ENCODE results near the gene FAAP100. TPM values are rescaled to one million over a fixed set of nuclear protein-coding genes. Genes with fewer than 3 reads are reported as not detected.
"Not testable (repeated sequence)": the region's sequence is repeated elsewhere in the genome, so short reads cannot be mapped to it uniquely, and the experiment has no call there.

FAAP100 gene
- total RNA-seq, 1 donor from 2014 or later = 13.6 TPM

DNA sequence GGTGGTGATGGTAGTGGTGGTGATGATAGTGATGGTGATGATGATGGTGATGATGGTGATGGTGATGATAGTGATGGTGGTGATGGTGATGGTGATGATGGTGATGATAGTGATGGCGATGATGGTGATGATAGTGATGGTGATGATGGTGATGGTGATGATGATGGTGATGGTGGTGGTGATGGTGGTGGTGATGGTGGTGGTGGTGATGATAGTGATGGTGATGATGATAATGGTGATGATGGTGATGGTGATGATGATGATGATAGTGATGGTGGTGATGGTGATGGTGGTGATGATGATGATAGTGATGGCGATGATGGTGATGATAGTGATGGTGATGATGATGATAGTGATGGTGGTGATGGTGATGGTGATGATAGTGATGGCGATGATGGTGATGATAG is 20.2 kb downstream of the FAAP100 start:
- DNase-seq (ENCODE audit: low spot score); intact Hi-C loops (cut with DNase I): not testable (repeated sequence)

DNA sequence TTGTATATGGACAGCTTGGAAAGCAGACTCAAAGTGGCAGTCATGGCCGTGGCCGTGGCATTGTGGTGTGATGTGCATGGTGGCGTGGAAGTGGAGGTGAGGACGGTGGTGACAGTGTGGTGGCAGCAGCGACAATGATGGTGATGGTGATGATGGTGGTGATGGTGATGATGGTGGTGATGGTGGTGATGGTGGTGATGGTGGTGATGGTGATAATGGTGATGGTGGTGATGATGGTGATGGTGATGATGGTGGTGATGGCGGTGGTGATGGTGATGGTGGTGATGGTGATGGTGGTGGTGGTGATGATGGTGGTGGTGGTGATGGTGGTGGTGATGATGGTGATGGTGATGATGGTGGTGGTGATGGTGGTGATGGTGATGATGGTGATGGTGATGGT is 21.1 kb downstream of the FAAP100 start:
- intact Hi-C loops (cut with DNase I); DNase-seq (ENCODE audit: low spot score): not testable (repeated sequence)

DNA sequence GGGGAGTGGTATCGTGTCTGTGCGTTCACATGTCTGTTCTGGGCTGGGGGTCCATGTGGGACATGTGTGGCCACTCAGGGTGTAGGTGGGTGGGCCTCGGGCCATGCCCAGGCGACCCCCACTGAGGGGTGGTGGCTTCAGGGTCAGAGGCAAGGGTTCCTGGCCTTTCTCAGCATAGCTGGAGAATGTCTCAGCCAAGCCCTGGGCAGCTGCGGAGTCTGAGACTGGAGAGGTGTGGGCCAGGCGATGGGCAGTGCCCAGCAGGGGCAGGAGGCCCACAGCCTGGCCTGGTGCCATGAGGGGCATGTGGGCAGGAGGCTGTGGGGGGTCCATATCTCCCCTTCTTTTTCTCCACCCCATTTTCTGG is 22.7 kb downstream of the FAAP100 start:
- intact Hi-C loops (cut with DNase I) = no loop called here
- no peak for DNase-seq (ENCODE audit: low spot score)

DNA sequence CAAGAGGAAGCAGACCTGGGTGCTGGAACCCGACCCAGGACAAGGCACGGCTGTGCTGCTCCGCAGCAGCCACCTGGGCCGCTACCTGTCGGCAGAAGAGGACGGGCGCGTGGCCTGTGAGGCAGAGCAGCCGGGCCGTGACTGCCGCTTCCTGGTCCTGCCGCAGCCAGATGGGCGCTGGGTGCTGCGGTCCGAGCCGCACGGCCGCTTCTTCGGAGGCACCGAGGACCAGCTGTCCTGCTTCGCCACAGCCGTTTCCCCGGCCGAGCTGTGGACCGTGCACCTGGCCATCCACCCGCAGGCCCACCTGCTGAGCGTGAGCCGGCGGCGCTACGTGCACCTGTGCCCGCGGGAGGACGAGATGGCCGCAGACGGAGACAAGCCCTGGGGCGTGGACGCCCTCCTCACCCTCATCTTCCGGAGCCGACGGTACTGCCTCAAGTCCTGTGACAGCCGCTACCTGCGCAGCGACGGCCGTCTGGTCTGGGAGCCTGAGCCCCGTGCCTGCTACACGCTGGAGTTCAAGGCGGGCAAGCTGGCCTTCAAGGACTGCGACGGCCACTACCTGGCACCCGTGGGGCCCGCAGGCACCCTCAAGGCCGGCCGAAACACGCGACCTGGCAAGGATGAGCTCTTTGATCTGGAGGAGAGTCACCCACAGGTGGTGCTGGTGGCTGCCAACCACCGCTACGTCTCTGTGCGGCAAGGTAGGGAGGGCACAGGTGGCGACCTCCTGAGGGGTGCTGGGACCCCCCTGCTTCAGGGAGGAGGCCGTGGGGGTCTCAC is 23.3 kb downstream of the FAAP100 start:
- intact Hi-C loops (cut with DNase I) = no loop called here
- no peak for DNase-seq (ENCODE audit: low spot score)

DNA sequence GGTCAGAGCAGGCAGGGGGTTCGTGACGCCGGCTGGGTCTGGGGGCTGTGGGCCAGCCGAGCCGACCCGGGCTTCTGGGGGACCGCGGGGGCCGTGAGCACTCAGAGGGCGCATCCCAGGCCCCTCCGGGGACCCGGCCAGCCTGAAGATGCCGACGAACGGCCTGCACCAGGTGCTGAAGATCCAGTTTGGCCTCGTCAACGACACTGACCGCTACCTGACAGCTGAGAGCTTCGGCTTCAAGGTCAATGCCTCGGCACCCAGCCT is 23.8 kb downstream of the FAAP100 start:
- no peak for DNase-seq (ENCODE audit: low spot score)

DNA sequence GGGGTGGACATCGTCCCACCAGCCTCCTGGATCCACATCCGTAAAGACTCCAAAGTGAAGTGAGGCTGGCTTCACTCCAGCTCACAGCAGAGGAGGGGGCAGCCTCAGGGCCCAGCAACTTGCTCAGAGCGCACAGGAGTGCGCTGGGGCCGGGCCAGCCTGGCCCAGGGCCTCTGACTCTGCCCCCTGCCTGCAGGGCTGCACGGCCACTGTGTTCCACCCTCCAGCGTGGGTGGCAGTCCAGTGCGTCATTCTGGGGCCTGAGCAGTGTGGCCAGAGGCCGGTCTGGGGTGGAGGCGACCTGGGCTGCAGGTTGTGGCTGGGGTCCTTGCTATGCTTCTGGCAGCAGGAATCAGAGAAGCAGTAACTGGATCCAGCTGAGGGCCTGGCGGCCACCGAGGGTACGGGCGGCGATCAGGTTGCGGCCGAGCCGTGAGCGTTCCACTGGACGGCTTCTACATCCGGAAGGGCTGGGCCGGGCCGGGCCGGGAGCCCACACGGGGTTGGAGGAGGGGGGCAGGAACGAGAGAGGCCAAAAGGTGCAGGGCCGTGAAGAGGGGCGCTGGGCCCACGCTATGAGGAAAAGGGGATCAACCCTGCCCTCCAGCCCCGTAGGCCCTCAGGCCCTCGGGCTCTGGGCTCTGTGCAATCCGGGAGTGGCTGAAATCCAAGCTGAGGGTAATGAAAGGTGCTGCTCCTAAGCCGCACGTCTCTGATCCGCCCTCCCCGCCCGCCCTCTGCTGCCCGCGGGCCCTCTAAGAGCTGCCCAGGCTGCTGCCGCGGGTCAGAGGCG is 24.4 kb downstream of the FAAP100 start, which contains the start of gene FSCN2:
TSS of gene FSCN2 (plus strand) at position 787 of the 793 bp plus-strand sequence. CDS start 155 bp downstream, outside the sequence.
- intact Hi-C loops (cut with DNase I) = no loop called here
- no peak for DNase-seq (ENCODE audit: low spot score)

More for the DNA sequence above, 23.8 kb downstream of the FAAP100 start:
- intact Hi-C loops (cut with DNase I) = no loop called here

DNA sequence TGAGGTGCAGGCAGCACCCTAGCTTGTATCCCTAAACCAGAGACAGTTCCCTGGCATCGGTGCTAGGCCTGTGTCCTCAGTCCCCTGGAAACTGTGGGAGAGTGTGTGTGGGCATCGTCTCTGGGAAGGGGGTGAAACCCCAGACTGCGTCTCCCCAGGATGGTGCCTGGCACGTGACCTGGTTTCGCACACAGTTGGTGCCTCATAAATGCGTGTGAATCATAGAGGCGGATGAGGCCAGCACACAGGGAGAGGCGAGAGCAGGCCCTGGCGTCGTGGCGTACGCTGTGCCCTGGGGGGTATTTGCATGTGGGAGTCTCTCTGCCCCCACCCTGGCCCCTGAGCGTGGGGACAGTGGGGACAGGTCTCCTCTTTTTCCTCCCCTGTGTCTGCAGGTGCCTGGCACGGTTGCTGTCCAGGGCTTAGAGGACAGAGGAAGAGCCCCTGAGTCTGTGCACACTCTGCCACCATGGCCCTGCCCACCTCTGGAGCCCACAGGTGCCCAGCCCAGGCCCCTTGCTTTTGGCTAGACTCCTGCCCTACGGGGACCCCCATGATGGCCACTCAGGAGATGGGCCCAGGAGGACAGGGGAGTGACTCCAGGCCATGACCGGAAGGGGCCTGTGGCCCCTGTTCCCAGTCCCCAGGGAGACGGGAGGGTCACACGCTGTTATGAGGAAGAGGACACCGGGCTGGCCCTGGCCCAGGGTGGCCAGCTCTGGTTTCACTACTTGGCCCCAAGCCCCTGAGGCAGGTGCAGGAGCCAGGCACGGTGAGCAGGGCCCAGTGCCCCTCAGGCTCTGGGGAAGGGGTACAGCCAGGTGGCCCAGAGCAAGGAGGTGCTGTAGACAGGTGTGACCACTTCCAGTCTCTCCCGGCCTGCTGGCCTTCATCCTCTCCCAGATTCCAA is 25.2 kb downstream of the FAAP100 start:
- no peak for DNase-seq (ENCODE audit: low spot score)
- intact Hi-C loops (cut with DNase I) = no loop called here

DNA sequence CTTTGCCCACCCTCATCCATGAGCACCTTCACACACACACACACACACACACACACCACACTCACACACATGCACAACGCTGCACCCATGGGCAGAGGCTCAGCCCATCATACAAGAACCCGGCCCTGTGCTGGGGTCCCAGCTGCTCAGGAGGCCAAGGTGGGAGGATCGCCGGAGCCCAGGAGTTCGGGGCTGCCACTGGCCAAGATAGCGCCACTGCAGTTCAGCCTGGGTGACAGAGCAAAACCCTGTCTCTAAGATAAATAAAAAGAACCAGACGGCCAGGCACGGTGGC is 27.3 kb downstream of the FAAP100 start:
- no peak for DNase-seq (ENCODE audit: low spot score)
- intact Hi-C loops (cut with DNase I) = loop anchor here (5.0 kb wide), 1 partner anchor 77 kb away; no protein-coding TSS in a partner anchor

DNA sequence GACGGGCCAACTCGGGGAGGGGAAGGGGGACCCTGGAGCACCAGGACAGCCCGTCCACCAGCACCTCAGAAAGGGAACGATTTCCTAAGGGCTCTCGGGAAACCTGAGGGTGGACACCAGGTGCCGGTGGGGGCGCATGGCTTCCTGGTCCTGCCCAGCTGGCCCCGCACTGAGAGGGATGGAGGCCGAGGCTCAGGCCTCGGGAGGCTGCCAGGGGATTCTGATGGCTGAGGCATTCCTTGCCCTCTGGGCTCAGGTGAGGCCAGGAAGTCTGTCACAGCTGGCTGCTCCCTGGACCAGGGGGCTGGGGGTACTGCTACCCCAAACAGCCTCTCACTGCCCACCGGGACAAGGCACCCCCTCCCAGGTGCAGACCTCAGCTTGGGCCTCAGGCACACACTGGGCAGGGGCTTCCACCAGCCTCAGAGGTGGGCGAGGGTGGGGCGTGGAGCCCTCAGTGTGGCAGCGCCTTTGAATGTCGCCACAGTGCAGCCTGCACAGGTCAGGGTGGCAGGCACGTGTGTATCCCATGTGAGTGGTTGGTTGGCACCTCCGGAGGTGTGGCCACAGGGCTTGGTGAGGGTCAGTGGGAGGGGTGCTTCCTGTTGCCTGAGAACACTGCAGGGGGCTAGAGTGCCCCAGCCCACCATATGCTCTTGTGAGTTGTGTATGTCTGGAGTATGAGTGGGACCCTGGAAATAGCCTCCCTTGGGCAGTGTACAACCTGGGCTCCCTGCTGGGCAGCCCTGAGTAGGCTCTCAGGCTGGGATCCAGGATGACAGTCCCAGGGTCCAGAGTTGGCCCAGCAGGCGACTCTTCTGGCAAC is 27.9 kb downstream of the FAAP100 start:
- no peak for DNase-seq (ENCODE audit: low spot score)
- intact Hi-C loops (cut with DNase I) = loop anchor here (5.0 kb wide), 1 partner anchor 78 kb away; no protein-coding TSS in a partner anchor

DNA sequence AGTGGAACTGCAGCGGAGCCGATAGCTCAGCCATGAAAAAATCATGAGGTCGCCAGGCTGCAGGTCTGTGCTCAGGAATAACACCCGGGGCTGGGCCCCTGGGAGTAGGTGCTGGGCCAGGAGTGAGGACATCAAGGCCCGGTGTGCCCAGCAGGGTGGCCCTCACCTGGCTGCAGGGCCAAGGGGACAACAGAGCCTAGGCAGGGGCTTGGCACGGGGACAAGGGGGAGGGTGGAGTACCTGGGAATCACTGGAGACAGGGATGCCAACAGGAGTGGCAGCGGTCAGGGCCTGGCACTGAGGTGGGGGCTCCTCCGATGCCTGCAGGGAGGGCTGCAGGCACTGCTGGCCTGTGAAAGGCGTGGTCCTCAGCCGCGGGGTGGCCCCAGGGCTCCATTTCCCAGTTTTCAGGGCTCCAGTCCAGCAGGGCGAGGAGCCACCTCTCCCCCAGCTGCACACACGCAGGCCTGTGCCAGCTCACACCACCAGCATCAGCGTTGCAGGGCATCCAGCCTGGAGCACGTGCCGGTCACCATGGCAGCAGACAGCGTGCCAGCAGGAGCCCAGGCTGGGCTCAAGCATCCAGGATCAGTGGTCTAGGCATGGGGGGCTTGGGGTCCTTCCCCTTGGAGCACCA is 28.6 kb downstream of the FAAP100 start:
- intact Hi-C loops (cut with DNase I) = loop anchor here (5.0 kb wide), 1 partner anchor 79 kb away; no protein-coding TSS in a partner anchor
- peak; percentile 76 for DNase-seq (ENCODE audit: low spot score)

DNA sequence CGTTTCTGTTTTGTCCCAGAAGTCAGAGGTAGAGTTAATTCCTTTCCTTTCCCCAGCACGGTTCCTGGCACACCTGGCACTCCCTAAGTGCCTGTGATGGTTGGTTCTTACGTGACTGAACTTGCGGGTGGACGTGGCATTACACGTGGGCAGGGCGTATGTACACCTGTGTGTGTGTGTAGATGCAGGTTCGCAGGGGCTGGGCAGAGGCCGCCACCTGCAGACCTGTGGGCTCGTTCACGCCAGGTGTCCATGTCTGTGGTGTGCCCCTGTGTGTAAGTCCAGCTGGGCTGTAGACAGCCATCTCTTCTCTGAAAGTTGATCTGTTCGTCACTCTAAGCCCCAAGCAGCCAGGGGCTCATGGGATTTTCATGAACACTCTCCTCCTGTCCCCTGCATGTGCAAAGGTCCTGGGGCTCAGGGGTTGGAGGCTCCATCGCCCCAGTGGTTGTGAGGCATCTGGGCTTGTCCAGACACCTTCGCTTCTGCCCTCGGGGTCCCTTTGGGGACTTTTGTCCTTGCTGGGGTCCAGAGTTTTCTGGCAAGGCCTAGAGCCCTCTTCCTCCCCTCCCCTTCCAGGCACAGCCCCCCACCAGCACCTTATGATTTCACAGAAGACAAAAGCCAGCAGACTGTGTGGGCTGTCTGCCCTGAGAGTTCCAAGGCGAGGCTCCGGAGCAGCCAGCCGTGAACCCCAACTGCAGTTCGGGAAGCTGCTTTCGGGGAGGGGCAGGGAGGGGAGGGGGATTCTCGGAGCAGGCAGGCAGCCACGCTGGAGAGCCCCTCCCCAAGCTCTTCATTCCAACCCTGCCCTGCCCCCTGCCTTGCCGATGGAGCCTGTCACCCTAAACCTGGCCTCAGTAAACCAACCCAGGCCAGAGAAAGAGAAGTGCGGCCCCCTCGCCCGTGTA is 29.4 kb downstream of the FAAP100 start:
- DNase-seq (ENCODE audit: low spot score) = no peak

DNA sequence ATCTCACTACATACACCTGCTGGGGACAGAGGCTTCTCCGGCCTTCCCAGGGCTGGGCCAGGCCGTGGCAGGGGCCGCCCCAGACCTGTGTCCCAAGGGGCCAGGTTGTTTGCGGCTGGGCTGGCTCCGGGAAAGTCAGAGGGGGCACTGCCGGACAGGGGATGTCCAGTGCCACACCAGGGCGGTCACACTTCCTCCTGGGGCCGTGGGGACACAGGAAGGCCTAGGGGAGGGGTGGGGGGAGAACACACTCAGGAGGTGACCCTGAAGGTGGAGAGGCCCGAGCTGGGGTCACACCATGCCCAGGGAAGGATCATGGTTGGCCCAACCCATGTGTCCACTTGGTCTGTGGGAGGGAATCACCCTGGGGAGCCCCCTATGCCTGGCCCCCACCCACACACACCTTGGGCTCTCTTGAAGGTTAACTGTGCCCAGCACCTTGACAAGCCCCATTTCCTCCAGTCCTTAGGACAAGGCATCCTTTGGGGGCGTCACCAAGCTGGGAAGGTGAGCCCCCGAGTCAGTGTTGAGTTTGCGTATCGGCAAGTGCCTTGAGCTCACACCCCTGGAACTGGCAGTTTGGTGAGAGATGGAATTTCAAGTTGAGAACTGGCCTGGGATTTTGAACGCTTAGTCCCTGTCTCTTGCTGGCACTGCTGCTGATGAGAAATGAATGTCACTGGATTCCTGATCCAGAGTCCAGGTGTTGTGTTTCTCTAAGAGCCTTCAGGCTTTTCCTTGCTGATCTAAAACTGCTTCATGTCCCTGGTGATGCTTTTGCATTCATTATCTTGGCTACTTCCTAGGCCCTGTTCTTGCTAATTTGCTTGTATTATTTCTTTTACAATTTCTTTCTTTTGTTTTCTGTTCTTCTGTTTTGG is 31.9 kb downstream of the FAAP100 start:
- DNase-seq (ENCODE audit: low spot score) = no peak
- intact Hi-C loops (cut with DNase I) = loop anchor here (5.0 kb wide), 1 partner anchor 82 kb away; no protein-coding TSS in a partner anchor

More for the DNA sequence above, 29.4 kb downstream of the FAAP100 start:
- intact Hi-C loops (cut with DNase I) = loop anchor here (5.0 kb wide), 1 partner anchor 80 kb away; no protein-coding TSS in a partner anchor

DNA sequence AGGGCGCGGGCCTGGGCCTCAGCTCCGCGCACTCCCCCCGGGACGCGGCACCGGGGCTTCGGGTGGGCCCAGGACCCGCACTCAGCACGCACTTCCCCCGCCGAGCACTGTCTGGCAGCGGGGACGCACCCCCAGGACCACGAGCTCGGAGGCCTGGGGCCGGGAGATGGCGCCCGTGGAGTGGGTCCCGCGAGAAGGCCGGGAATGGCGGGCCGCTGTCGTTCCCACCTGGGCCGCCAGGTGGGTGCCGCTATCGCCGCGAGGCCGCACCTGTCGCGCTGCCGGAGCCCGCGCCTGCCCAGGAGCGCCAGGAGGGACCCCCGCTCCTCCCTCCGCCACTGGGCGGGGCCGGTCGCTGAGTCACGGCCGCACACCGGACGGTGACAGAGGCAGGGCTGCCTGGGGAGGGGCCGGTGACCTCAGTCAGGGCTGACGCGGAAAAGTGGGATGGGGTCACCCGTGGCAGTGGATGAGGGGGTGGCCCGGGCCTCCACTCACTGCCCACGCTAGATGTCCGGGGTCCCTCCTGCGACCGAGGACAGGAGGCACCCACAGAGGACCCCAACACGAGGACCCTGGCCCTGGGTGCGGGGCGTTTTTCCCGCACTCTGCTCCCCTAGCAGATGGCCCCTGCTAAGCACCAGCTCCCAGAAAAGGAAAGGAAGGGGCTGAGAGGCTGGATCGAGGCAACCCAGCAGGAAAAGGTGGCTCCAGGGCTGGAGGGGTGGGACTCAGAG is 32.7 kb downstream of the FAAP100 start:
- DNase-seq (ENCODE audit: low spot score) = peak; percentile 77
- intact Hi-C loops (cut with DNase I) = loop anchor here (5.0 kb wide), 1 partner anchor 83 kb away; no protein-coding TSS in a partner anchor

DNA sequence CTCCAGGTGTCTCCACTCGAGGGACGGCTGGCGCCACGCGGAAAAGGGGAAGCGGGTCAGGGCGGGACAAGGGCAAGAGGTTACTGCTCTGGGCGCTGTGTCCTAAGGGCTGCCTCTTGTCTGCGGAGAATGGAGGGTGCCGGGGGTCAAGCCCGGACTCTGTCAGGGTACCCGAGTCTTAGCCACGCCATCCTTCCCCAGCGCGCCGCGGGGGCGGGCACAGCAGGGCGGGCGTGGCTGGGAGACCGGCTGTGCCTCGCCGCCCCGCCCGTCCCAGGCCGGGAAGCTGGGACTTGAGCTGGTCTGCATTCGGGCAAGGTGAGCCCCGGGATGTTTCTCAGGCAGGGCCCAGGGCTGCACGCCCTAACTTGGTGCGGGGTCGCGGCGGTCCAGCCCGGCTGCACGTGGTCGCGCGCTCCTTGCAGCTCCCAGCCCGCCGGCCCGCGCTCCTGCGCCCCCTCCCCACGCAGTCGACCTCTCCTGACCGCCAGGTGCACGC is 33.3 kb downstream of the FAAP100 start:
- DNase-seq (ENCODE audit: low spot score) = peak; percentile 89
- intact Hi-C loops (cut with DNase I) = no loop called here

DNA sequence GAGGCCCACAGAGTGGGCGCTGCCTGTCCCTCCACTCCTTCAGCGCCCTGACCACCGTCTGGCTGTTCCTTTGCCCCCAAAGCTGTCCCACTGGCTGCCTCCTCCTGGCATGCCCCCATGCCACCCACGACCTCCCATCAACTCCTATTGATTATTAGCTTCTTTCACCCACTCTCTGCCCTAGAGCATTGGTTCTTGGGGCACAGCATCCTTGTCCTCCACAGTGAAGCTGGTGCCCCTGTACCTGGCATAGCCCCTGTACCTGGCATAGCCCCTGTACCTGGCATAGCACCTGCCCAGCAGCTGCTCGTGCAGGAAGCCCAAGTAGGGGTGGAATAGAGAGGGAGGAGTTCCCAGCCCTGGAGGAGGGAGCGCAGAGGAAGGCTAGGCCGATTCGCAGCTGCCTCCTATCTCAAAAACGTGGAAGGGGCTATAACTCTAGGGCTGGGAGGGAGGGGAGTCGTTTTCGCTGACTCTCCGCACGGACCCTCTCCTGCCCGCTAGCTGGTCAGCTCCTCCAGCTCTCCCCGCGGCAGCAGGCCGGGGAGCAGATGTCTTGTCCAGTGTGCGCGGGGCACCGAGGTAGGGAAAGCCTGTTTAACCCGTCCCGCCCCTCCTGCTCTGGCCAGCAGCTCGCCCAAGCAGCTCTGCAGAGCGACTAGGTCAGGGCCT is 33.9 kb downstream of the FAAP100 start:
- intact Hi-C loops (cut with DNase I) = no loop called here
- DNase-seq (ENCODE audit: low spot score) = no peak
